Measurements from ENCODE around the gene TLR1. TPM values are rescaled to one million over a fixed set of nuclear protein-coding genes. Genes with fewer than 3 reads are reported as not detected.

The TLR1 gene
- total RNA-seq, 1 experiment from 2014 or later: 0.28 TPM

GRCh38 chr4:38832624-38833528, 28.3 kb upstream of the TLR1 start (continued):
- TF ChIP-seq HMGXB4 (CRISPR knock-in tag; IDR thresholded peaks at IDR 0.05): no peak
- TF ChIP-seq, protein P1, sequence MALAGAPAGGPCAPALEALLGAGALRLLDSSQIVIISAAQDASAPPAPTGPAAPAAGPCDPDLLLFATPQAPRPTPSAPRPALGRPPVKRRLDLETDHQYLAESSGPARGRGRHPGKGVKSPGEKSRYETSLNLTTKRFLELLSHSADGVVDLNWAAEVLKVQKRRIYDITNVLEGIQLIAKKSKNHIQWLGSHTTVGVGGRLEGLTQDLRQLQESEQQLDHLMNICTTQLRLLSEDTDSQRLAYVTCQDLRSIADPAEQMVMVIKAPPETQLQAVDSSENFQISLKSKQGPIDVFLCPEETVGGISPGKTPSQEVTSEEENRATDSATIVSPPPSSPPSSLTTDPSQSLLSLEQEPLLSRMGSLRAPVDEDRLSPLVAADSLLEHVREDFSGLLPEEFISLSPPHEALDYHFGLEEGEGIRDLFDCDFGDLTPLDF (CRISPR knock-in tag; IDR thresholded peaks at IDR 0.05): no peak
- no peak for TF ChIP-seq CTCF (IDR thresholded peaks at IDR 0.05)
- TF ChIP-seq, protein P2, sequence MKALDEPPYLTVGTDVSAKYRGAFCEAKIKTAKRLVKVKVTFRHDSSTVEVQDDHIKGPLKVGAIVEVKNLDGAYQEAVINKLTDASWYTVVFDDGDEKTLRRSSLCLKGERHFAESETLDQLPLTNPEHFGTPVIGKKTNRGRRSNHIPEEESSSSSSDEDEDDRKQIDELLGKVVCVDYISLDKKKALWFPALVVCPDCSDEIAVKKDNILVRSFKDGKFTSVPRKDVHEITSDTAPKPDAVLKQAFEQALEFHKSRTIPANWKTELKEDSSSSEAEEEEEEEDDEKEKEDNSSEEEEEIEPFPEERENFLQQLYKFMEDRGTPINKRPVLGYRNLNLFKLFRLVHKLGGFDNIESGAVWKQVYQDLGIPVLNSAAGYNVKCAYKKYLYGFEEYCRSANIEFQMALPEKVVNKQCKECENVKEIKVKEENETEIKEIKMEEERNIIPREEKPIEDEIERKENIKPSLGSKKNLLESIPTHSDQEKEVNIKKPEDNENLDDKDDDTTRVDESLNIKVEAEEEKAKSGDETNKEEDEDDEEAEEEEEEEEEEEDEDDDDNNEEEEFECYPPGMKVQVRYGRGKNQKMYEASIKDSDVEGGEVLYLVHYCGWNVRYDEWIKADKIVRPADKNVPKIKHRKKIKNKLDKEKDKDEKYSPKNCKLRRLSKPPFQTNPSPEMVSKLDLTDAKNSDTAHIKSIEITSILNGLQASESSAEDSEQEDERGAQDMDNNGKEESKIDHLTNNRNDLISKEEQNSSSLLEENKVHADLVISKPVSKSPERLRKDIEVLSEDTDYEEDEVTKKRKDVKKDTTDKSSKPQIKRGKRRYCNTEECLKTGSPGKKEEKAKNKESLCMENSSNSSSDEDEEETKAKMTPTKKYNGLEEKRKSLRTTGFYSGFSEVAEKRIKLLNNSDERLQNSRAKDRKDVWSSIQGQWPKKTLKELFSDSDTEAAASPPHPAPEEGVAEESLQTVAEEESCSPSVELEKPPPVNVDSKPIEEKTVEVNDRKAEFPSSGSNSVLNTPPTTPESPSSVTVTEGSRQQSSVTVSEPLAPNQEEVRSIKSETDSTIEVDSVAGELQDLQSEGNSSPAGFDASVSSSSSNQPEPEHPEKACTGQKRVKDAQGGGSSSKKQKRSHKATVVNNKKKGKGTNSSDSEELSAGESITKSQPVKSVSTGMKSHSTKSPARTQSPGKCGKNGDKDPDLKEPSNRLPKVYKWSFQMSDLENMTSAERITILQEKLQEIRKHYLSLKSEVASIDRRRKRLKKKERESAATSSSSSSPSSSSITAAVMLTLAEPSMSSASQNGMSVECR (CRISPR knock-in tag; IDR thresholded peaks at IDR 0.05; ENCODE audit: borderline replicate concordance): no peak
- no peak for TF ChIP-seq ZNF671 (CRISPR knock-in tag; IDR thresholded peaks at IDR 0.05)

DNA sequence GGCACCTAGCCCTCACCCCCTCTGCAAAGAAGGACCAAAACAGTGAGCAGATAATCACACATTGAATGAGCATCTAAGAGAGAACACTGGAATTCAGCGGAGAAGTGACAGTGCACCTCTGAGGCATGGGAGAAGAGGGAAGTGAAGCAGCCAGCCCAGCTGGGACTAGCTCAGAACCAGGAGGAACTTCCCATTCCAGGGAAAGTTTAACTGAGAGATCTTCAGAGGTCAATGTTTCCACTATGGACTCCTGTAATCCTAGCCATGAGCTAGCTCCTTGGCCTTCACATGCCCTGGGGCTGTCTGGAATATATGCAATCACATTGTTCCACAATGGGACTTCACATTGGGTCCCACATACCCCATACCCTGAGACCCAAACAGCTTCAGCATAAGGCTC, 27.6 kb upstream of the TLR1 start:
- Mint-ChIP-seq H3K4me1 (no peaks in the 10 kb centered on the region), H3K4me3 (no peak overlapping the region), H3K27ac (no peak overlapping the region), H3K27me3 (ENCODE audit: low read depth) (no peaks in the 10 kb centered on the region), H3K9me3 (peaks cover 21% of the 10 kb centered on the region), H3K36me3 (no peaks in the 10 kb centered on the region)
- ChIA-PET POLR2A (no interaction called here), CTCF (interaction anchor here (0.9 kb wide), 1 partner anchor 28 kb away, joined by 5 read pairs; no protein-coding TSS in a partner anchor)
- DNase-seq (ENCODE audit: low spot score) (no peak), ATAC-seq (no peak)
- TF ChIP-seq HMGXB4 (CRISPR knock-in tag; IDR thresholded peaks at IDR 0.05) (no peak), EMX1 (CRISPR knock-in tag; IDR thresholded peaks at IDR 0.05) (no peak), NR3C1 (CRISPR knock-in tag; conservative IDR thresholded peaks at IDR 0.05; ENCODE audit: low read depth) (no peak), MLX (CRISPR knock-in tag; IDR thresholded peaks at IDR 0.05) (no peak), CBFB (CRISPR knock-in tag; IDR thresholded peaks at IDR 0.05; ENCODE audit: low read depth) (no peak), SOX15 (CRISPR knock-in tag; IDR thresholded peaks at IDR 0.05) (no peak), NFYB (CRISPR knock-in tag; conservative IDR thresholded peaks at IDR 0.05; ENCODE audit: low read depth) (no peak), FOXK1 (CRISPR knock-in tag; IDR thresholded peaks at IDR 0.05) (no peak), USF1 (CRISPR knock-in tag; IDR thresholded peaks at IDR 0.05) (no peak), STAT6 (CRISPR knock-in tag; conservative IDR thresholded peaks at IDR 0.05; ENCODE audit: low read depth) (no peak)
- TF ChIP-seq, protein P3, sequence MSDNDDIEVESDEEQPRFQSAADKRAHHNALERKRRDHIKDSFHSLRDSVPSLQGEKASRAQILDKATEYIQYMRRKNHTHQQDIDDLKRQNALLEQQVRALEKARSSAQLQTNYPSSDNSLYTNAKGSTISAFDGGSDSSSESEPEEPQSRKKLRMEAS (CRISPR knock-in tag; IDR thresholded peaks at IDR 0.05): no peak
